GM11168 (cell line): ENCODE measurements around the gene UQCC2.

Experiments used
- in situ Hi-C: fragments of 300-500 bp; cut with MboI; formaldehyde crosslinking; loops from one replicate; pipeline ENCODE4 v1.12.0; 2022; ENCODE audit warnings: low sequenced_read_pairs; ENCODE audit not compliant: unreplicated experiment

The UQCC2 gene

DNA sequence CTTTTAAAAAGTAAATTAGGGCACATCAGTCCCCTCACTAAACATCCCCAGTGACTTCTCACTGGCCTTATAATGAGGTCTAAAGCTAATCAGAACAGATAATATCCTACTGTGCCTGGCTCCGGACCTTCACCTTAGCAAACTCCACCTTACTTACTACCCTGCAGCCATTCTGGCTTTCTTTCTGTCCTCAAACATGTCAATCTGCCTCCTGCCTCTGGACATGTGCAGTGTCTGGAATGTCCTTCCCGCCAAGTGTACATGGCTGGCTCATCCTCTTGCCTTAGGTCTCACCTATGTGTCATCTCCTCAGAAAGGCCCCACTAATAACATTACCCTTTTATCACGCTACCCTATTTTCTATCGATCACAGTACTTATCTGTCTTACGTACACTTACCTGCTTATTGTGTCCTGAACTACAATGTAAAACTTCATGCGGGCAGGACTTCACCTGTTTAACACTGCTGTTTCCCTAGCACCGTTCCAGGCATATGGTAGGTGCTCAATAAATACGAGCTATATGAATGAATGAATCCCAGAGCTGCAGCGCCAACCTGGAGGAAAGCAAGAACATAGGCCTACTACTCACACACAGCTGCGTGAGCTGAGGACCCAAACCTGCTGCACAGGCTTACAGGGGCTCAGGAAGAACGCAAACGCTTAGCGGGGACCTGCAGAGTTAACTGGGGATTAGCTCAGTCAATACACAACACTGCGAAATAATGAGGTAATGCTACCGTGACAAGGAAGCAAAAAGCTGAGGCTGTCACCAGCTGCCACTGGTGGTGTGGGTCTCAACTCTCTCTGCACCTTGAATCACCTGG, 991 bp downstream of the UQCC2 start:
- in situ Hi-C loops = loop anchor here (10.0 kb wide), 1 partner anchor 54 kb away; no protein-coding TSS in a partner anchor

DNA sequence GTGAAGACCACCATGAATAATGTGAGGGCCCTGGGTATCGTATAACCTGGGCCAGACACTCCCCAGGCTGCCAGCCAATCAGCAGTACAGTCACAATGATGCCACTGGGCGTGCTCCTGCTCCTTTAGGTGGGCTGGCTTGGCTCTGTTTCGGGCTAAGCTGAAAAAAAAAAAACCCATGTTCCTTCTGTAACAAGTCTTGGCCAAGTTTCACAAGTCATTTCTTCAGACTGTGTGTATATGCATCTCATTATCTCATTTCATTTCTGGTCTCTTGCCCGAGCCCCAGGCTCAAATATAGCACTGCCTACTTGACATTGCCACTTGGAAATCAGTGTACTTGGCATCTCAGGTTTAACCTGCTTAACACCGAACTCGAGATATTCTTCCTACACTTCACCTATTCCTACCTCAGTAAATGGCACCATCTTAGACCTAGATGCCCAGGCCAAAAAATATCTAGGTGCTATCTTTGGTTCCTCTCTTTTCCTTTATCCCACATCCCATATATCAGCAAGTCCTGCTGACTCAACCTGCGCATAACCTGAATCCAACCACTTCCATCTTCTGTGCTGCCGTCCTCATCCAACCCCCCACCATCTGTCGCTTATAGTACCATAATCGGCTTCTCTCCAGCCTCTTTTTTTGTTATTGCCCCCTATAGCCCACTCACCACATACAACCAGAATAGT, 1.8 kb downstream of the UQCC2 start:
- in situ Hi-C loops = loop anchor here (10.0 kb wide), 2 partner anchors 55 to 125 kb away; partner anchors contain the start of gene BAK1

DNA sequence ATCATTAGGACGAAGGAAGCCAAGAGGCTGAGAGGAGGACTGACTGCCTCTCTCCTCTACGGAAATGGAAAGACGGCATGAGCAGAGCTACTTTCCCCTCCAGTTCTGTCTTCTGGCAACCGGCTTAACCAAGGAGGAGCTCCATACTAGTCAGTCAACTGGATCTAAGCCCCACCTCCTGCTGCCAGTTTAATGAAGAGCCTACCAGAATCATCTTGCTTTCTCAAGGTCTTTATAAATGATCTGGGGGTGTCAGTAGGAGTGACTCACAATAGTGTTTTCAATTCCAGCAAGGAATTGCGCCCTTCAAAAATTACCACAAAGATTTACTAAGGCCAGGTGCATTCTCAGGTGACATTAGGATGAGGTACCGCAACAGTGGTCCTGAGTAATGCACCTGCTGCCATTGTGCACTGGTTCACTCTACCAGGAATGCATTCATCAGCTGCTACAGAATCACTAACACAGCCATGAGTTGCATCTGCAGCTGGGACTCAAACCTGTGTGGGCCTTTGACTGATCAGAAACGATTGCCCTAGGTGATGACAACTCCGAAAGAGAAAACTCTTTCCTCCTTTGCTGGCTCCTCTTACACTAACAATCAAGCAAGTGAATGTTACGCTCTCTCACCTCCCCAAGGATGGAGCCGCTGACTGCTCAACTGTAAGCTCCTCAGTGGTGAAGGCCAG, 2.8 kb downstream of the UQCC2 start:
- in situ Hi-C loops = loop anchor here (10.0 kb wide), 1 partner anchor 124 kb away; the partner anchor contains the start of gene BAK1

DNA sequence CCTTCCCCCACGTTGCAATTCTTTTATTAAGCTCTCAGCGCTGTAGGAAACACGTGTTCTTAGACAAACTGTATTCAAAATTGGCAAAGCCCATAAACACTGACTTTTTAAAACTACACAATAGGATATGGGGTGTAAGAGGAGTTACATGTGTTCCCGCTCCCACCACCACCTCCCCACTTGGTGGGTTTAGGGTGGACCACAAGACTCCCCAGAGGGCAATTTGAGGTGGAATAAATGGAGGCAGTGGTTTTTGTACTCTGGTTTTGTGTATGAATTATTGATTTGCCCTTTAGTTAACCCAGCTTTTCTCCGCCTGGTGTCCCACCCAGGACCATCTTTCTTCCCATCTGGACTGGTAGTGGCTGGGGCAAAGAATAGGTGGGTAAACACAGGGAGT, 3.7 kb downstream of the UQCC2 start:
- in situ Hi-C loops = loop anchor here (10.0 kb wide), 1 partner anchor 123 kb away; the partner anchor contains the start of gene BAK1

DNA sequence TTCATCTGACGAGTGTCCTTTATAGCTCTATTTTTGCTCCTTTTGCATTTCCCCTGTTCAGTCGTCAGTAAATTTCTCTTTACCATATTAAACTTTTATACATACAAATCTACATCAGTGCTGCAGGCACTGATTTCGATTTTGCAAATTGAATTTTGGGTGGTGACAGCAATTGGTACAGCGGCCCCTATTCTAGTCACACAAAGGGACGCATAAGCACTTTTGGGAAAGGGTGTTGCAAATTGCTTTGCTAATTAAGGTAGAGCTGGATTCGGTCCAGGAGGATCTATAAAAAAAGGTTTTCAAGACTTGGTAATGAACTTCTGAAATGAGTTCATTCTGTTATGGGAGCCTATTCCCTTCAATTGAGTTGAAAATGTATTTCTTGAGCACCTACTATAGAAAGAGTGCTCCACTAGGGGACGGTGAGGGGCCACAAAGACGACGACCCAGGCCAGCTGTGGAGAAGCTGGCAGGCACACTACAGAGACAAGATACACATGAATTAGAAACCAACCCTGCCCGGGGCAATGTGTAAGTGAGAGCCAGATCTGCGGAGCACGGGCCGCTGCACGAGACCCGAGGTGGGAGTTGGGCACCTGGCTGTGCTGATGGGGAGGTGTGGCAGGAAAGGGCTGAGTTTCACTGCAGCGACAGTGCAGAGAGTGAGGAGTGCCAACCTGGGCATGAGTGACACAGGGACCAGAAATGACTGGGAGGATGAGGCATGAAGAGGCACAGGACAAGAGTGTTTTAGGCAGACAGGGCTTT, 5.4 kb downstream of the UQCC2 start:
- in situ Hi-C loops = loop anchor here (10.0 kb wide), 1 partner anchor 121 kb away; the partner anchor contains the start of gene BAK1

DNA sequence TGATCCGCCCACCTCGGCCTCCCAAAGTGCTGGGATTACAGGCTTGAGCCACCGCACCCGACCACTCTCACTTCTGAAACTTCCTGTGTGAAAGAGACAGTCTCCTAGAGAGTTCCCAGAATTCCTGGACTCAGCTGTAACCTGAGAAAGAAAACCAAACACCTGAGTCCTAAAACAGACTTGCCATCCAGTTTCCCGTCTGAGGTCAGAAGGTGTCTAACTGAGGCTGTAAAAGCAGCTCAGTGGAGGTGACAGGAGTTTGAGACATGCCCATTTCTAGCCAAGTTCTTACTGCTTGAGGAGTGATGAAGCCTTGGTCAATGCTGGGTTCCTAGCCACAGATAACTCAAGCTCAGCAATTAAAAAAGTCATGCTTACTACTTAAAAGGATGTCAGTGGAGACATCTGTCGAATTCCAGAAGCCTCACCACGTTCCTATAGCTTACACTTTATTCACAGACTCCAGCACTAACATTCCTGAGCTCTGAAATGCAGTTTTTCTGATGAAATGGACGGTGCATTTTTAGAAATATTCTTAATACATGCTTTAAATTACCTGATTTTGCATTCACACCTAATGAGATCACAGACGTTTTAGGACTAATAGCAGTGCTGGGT, 6.1 kb downstream of the UQCC2 start:
- in situ Hi-C loops = loop anchor here (10.0 kb wide), 1 partner anchor 121 kb away; the partner anchor contains the start of gene BAK1

DNA sequence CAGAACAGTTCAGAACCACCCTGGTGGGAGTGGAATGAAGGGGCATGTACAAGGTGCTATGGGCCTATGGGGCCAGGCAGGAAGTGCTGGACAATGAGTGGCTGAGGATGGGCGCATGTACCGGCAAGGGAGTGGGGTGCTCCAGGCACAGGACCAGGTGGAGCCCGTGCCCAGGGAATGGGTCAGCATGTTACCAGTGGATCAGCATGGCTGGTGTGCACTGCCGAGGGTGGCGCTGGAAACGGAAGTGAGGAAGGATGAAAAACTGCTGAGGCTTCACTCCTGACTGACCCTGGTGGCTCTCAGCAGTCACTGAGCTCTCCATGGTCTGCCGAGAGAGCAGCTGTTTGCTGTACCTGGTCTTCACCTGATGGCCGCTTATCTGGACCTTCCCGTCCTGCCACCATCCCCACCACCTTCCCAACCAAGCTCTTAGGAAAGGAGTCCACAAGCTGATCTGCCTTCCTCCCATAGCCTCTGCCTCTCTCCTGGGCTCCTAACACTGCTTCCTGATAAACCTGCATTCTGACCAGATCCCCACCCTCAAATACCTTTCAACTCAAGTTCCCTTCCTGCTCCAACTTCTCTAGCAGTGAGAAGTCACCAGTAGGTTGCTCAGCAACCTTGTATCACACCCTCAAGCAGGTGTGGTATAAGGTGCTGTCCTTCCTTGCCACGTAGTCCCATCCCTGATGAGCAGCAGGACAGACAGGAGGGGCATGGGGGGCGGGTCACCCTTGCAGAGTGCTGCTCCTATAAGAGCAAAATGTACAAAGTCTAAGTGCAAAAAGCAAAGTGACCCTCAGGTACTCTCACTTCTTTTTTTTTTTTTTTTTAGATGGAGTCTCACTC, 7.1 kb downstream of the UQCC2 start:
- in situ Hi-C loops = loop anchor here (10.0 kb wide), 1 partner anchor 120 kb away; the partner anchor contains the start of gene BAK1

DNA sequence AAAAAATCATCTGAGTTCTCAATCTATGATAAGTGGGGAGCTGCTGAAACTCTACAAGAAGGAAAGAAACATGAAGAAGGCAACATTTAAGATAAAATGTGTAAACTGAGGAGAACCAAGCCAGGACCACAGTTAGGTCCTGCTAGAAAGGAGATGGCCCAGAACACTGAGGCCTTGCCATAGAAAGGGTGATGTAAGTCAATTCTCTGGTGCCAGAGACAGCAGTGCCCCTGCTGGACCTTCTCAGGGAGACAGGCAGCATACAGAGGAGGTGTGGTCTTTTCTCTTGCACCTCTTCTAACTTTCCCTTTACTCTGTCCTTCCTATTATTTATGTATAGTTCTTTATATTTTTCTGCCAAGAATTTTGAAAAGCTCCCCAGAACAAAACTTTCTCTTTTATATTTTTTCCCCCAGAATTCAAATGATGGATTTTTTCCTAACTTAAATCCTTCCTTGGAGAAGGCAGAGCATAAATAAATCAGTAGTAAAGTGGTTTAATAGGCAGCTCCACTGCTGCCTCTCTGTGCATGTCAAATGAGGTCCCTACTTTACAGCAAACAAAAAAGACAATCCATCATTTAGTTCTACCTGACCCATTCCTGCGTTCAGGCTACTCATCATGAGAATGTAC, 9.0 kb downstream of the UQCC2 start:
- in situ Hi-C loops = loop anchor here (10.0 kb wide), 1 partner anchor 118 kb away; the partner anchor contains the start of gene BAK1

DNA sequence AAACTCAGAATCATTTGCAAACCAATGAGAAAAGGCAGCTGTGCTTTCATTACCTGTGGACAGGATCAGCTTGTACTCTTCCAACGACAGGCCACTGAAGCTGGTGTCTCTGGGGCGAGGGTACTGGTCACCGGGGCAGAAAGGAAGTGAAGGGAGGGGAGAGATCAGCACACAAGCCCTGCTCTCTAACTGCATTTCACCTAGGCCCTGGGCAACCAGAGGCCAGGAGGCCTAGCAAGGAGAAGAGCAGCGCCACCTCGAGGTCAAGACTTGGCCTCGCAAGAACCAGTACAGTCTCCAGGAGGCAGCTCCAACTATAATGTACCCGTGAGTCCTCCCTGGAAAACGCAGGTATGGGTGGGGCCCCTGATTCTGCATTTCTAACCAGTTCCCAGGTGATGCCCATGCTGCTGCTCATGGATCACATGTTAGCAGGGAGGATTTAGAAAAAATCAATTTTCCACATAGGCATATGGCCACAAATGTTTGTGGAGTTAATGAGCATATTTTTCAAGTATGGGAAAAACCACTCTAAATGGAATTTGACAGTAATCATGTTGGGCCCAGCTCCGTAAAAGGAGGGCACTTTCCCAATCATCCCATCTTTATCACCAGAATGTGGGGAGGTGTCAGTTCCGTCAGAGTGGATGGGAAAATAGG, 11.0 kb downstream of the UQCC2 start:
- in situ Hi-C loops = loop anchor here (10.0 kb wide), 1 partner anchor 116 kb away; the partner anchor contains the start of gene BAK1

DNA sequence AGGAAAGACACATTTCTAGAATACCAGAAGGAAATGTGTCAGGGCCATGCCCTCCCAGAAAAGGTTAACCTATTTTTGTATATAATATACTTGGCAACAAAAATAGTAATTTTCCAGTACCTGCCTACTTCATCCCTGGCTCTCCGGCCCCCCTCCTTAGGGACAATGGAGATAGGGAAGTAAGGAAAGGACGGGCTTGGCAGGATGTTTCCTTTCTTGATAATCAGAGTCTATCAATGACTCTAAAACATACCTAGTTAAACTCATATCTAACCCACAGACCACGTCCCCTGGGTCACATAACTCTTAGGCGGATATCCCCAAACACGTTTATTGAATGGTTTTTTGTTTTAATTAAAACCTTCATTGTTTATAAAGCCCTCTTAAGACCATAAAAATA, 11.8 kb downstream of the UQCC2 start:
- in situ Hi-C loops = loop anchor here (10.0 kb wide), 1 partner anchor 115 kb away; the partner anchor contains the start of gene BAK1

DNA sequence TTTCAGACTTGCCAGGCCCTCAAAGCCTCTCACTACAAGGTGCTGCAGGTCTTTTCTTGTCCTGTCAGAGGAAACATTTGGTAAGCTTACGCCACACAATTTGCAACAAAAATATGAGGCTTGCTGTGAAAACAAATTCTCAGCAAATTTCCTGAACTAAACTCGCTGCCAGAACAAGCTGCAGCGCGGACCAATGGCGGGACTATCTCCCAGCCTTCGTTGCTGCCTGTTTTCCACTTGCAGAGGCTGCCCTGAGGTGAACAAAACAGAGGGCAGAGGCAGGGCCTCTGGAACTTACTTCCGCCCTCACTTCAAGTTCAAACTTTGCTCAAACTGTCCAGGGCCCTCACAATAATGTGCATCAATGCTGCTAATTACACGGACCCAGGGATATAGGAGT, 12.4 kb downstream of the UQCC2 start:
- in situ Hi-C loops = no loop called here

DNA sequence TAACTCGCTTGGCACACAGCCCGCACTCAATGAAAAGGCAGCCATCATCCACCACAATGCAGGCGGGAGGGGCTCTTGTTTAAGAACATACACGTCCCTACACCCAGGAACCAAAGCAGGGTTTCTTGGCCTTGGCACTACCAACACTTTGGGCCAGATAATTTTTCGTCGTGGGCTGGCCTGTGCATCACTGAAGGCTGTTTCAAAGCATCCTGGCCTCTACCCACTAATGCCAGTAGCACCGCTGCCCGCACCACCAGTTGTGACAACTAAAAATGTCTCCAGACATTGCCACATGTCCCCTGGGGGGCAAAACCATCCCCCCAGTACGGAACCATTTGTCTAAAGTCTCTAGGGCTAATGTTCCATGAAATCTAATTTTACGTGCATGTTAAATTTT, 13.0 kb downstream of the UQCC2 start:
- in situ Hi-C loops = no loop called here

DNA sequence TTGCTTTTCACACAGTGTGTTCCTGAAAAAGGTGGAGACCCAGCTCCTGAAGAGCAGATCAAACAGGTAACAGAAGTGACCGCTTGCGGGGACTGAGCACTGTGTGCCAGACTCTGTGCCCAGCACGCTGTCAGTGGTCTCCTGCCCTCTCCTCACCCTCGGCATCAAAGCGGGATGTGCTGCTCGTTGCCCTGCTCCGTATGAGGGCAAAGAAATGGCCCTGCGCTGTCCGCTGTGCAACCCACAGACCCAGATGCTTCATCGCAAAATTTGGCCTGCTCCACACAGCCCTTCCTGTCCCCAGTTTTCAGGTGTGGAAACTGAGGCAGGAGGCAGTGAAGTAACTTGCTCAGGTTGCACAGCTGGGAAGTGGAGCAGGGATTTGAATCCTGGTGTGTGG, 13.7 kb downstream of the UQCC2 start:
- in situ Hi-C loops = no loop called here

DNA sequence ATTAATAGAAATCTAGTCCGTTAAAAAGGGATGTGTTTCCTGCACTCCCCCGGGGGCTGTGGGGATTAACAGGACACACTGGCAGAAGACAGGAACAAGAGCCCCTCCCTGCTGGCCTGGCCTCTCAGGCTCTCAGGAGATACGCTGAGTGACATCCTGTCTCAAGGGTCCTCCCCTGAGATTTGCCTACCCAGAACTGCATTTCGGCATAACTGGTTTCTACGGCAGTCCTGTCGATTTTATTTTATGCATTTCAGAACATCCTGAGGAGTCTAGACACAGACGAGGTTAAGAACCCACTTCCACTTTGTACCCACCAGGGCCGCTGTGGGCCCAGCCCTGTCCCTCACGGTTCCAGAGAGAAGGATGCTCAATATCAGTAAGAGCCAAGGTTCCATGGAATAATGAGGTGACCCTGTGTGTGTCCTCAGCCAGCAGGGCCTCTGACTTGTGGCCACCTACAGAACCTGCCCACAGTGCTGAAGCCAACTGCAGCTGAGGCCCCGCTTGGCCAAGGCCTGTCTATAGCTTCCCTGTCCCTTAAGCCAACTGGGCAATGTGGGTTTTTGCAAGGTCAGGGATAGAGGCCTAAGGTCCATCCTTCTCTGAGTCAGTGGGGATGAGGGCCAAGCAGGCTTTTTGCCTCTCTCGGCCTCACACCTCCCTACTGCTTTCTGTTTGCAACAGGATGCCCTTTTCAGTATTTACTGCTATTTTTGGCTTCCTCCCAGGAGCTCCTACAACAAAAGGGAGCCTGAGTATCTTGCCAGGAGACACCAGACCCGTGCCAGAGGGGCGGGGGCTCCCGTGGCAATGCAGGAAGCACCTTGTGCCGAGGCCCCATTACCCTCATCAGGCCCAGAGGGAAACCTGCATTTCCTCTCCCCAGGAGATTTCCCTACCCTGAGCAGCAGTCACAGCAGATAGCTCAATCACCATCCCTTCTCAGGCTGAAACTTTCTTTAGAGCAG, 14.7 kb downstream of the UQCC2 start:
- in situ Hi-C loops = no loop called here

DNA sequence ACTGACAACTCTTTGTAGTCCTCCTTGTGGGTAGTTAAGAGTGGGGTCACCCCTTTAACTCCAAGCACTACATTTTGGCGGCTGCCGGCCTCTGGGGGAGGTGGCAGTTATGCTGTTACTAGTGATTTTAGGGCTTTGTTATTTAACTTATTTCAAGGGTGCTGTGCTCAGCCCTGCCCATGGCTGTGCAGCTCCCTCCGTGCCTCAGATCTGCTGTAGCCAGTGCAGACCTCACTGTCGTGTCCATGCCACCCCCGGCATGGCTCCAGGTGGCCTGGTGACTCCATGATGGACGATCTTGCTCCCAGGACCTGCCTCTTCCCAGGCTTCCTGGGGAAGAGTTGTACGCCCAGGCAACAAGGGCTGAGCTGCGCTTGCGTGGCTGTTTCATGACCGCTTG, 15.4 kb downstream of the UQCC2 start:
- in situ Hi-C loops = no loop called here

DNA sequence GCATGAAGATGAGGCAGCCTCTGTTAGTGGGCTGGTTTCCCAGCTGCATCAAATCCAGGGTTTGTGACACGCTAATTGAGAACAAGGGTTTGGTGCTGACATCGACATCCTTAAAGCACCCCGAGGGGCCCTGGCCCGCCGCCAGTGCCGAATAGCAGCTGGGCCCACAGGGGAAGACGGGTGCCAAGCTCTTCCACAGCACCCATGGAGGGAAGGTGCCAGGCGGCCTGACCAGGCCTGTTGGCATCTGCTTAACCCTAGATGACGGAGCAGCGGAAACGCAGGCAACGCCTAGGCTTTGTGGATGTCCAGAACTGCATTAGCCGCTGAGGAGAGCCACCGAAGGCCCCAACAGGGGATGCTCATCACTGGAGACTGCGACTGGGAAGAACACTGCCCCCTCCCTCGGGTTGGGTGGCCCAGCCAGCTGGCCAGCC, 16.0 kb downstream of the UQCC2 start:
- in situ Hi-C loops = no loop called here
